GM12891 (cell line): ENCODE data around the gene ID2.

Experiments
- POLR2A ChIP-seq: IDR thresholded peaks from 2 replicates; pipeline ENCODE4 v1.6.1; 2011; ENCODE audit warnings: low read depth, low read length, control low read depth
- POLR2AphosphoS5 ChIP-seq: IDR thresholded peaks from 2 replicates; pipeline ENCODE4 v1.6.1; 2011; ENCODE audit warnings: low read depth, low read length, control low read depth
- TAF1 ChIP-seq: IDR thresholded peaks from 2 replicates; pipeline ENCODE4 v1.6.1; 2011; ENCODE audit warnings: low read depth, low read length, control low read depth

DNA sequence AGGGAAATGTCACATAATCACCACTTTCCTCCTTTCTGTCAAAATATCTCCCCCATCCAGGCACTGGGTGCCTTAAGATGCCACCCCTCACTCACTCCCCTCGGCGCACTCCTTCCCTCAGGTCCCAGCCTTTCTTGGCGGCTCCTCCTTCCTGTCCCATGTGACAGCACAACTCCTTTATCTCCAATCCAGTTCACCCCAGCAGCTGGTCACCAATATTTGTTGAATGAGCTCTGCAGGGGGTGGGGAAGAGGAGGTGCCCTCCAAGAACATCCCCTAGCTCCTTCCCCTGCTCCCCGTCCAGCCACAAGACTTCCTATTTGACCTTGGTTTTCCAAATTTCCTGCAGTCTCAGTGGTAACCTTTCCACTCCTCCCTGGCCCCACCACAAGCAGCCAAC is 31.6 kb upstream of the ID2 start:
- TF ChIP-seq POLR2A (no peak), POLR2AphosphoS5 (no peak), TAF1 (no peak)
